NCI-H2107 treated with DMSO at 0.1 percent for 48 hours (cell line): ENCODE measurements around the gene DPM1.
A peak's percentile ranks its signal among the peaks of the same experiment; 100 is the strongest.

ENCODE experiments used
- DNase-seq: peaks from one replicate; lab custom pipeline; 2025; ENCODE audit not compliant: unreplicated experiment; lab: John Stamatoyannopoulos, UW

The DPM1 gene

DNA sequence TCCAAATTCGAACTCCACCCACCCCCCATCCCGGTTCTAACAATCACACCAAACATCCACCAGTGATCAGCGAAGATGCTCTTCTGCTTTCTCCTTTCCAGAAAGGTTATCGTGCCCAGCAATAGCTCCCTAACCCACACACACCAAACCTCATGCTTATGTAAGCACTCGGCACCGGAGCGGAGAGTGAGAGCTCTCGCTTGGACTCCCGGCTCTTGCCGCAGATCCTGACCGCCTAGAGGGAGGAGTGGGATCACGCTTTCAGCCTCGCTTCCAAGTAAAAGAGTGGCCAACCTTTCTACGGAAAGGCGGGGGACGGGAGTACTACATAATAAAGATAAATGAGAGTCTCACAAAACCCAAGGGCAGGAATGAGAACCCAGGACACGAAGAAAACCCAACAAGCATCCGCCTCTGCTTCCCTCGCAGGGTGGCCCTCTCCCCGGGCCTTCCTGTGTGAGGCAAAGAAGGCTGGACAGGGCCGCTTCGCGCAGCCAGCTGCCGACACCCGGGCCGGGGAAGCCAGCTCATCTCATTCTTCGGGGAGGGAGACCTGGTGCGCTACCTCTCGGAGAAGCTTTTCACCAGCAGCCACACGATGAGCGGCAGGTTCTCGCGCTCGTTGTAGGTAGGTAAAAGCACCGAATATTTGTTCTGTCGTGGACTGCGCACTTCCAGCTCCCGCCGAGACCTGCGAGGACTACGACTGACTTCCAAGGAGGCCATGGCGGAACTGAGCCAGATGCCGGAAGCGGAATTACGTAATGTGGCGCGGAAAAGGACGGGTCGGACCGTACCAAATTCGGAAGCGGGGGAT, at the start of gene DPM1:
Gene DPM1, minus strand, starts transcription at position 735 of the 817 bp plus-strand sequence. Its CDS starts 9 bp downstream, at position 726.
- no peak for DNase-seq

DNA sequence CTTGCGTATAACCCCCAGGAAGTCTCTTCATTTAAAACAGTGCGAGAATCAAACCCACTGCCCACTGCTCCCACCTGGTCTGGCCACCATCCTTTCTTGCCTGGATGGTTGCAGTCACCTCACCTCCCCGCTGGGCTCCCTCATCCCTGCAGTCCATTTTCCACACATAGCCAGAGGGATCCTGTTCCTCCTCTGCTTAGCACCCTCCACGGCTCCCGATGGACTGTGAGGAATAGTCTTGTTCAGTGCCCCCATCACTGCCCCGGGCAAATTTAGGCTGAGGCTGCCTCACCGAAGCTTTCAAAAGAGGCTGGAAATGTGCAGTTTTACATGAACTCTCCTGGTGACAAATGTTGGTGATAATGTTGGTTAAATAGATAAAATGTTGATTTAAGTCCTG, 46.9 kb upstream of the DPM1 start:
- DNase-seq: no peak

DNA sequence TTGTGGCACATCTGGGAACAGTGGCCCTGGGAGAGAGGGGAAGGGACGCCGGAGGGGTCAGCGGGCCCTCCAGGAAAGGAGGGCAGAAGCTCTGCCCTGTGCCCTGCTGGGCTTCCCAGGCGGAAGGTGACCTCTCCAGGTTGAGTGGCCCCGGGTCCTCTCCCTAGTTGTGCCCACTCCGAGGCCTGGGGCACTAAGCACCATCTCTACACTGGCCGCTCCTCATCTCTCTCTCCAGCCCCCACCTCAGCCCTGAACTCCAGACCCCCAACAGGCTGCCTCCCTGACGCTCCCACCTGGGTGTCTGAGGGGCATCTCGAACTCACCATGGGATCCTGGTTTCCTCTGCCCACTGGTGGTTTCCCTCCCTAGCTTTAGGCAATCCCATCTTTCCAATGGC, 46.4 kb upstream of the DPM1 start:
- no peak for DNase-seq

DNA sequence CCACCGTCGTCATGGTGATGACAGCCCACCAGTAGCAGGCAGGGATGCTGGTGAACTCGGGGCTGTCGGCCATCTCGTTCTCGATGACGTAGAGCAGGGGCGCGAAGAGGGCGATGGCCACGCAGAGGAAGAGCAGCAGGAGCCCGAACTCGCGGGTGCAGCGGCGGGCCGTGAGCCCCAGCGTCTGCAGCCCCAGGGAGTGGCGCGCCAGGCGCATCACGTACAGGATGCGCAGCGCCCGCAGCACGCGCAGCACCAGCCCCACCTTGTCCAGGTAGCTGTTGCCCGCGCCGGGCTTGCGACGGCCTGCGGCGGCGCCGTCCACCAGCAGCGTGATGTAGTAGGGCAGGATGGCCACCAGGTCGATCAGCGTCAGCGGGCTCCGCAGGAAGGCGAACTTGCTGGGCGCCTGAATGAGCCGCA, 46.0 kb upstream of the DPM1 start:
- DNase-seq: no peak

DNA sequence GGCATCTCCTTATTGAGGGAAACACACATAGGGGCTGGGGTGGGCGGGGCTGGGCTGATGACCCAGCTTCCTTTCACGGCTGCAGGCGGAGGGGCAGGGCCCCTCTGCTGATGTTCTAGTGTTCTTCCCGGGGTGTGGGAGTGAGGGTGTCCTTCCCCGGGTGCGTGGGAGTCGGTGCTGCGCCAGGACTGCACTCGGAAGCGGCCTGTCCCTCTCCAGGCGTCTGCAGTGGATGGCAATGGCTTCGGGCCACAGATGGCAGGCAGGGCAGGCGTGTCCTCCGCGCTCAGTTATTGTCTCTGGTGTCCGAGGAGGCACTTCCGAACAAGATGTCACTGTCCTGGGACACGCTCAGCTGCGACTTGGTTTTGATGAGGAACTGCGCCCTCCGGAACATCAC, 45.4 kb upstream of the DPM1 start:
- no peak for DNase-seq

DNA sequence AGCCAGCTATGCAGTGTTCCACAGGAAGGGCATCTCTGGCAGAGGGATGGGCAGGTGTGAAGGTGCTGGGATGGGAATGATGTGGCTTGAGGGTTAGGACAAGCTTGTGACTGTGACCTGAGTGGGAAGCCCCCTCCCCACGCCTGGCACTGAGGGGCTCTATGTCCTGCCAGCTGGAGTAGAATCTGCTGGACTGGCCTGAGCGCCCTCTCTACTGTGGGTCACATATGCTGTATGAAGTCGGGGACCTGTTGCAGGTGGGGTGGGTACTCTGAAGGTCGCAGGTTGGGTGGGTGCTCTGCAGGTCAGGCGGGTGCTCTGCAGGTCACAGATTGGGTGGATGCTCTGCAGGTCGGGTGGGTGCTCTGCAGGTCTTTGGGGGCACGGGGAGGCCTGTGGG, 44.3 kb upstream of the DPM1 start:
- no peak for DNase-seq

DNA sequence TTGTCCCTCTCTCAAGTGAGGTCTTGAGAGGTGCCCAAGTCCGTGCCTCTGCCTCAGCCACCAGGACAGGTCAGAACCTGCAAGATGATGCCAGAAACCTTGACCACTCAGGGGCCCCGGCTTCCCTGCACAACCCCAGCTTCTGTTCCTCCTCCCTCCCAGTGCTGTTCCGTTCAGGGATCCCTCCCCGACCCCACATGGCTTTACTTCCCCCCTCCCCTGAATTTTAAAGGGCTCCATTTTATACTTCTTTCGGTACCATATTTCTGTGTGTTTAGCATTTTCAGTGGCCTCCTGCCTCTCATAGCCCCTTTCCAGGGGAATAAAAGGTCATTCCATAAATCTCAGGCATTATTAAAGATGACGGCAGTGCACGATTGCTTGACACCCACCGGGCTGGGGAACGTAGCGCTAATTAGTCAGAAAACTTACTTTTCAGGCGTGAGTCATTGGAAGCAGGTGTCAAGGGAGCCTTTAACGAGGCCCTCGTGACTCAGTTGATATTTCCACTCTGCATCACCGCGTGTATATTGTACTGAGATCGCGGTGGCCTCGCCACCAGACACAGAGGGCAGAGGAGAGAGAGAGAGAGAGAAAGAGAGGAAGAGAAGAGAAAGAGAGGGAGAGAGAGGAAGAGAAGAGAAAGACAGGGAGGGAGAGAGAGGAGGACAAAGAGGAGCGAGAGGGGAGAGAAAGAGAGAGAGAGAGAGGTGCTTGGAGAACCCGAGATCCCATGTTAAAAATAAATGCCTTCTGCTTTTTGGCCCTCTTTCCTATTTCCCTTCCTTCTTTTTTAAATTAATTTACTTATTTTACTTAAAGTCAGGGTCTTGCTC, 43.3 kb upstream of the DPM1 start:
- DNase-seq: no peak

DNA sequence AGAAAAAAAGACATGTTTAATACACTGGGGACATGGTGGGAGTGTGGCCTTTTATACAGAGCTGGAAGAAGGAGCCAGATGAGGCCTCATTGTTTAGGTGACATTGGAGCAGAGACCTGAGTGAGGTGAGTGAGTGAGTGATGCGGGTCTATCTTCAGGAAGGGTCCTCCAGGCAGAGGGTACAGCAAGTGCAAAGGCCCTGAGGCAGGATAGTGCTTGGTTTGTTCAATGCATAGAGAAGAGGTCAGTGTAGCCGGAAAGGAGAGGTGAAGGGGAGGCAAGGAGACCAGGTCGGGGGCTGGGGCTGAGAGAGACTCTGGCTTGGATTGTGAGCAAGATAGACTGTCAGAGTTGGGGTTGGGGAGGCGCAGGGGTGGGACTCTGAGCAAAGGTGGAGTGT, 41.0 kb upstream of the DPM1 start:
- DNase-seq: no peak

DNA sequence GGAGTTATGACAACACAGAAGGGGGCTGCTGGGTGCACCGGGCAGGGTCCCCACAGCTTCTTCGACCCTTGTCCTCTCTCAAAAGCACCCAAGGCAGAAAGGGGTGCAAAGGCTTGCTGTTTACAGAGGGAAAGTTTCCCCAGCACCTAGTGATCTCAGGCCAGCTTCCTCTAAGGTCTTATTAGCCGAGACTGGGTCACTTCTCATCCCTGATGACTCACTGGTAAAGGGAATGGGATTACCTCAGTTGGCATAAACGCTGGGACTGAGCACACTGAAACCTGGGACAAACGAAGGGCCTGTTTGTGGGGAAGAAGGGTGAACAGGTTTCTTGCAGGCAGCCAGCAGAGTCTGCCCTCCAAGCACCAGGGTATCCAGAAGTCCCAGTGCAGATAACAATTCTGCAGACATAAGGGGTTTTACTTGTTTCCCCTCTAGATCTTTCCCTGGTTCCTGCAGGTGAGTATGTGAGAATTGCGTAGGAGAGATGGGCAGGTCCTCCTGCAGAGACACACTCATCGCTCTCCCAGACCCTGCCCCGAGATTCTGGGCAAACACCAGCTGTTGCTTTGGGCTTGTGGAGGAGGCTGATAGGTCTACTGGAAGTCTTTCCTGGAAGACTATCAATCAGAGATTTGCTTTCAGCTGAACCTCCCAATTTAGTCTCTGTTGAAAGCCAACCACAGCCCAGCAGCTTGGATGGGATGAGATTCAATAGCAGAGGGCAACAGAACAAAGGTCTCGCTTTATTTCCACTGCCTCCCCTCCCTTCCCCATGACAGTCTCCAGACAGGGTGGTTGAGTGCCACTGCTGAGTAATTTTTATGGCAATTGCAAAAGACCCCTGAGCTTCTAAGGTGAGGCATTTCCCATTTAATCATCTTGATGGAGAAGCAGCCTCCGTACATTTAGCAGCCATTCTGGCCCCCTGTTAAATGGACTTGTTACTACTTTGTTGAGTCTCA, 38.9 kb upstream of the DPM1 start:
- no peak for DNase-seq

DNA sequence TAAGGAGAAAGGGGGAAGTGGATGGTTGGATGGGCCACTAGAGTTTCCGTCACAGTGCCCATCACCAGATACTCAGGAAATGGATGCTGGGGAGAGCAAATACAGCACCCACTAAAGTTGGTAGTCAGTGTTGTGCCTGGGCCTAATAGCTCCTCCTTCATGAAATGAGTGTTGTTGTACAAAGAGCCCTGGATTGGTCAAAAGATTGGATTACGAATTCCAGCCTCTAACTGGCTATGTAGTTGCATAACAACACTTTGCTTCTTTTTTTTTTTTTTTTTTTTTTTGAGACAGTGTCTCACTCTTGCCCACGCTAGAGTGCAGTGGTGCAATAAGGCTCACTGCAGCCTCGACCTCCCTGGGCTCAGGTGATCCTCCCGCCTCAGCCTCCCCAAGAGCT, 37.2 kb upstream of the DPM1 start:
- DNase-seq: no peak

DNA sequence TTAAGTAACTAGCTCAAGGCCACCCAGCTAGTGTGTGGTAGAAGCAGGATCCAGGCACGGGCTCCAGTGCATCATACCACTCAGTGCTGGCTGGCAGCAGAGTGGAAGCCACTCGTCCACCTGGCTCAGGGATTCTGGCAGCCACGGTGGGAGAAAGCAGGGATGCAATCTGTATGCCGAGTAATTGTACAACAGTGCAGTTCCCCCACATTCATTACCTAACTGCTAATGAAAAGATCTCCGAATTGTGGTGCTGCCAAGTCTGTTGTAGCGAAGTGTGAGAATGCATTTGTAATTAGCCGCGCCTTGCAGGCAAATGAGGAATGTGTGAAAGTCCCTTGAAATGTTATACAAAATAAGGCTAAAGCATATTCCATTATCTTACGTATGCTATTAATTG, 35.5 kb upstream of the DPM1 start:
- no peak for DNase-seq

DNA sequence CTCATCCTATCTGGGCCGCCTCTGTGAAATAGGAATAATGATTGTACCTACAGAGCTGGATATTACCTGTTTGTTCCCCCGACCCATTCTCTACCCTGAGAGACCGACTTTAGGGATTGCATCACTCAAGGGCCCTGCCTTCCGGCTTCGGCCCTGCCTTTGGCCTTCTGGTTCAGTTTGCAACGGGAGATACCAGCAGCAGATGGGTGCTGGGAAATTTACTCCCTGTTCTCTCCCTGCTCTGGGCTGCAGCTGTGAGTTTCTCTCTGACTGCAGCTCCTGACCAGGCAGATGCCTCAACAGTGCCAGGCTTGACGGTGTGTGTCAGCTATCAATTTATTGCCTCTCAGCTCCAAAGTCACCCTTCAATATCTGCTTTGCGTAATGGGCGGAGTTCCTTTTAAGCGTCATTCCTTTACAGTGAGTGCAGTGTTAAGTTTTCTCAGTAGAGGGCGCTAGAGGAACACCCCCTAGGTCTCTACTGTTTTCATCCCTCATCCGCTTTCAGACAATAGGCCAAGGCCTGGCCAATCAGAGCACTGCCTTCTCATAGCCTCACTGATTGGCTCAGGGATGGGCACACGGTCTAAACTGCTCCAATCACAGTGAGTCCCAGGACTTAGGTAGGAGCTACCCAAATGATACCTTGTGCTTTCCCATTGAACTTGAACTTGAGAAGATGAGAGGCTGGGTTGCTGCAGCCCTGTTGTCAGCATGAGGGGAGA, 34.6 kb upstream of the DPM1 start:
- DNase-seq: peak; percentile 60

DNA sequence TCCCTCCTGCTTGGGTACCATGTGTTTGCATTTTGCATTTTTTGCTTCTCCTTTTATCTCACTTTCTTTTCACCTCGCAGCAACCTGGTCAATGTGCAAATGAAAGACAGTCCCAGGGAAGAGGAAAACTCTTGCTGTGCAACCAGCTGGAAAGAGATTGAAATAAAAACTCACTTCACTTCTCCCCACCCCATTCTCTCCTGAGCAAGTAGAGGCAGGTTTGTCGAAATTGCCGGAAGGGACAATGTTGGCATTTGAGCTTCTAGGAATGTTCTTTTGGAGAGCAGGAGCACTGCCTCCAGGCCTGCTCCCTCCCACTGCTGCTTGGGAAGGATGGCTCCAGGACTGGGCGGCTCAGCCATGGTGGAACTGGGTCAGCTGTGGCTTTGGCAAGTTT, 34.0 kb upstream of the DPM1 start:
- no peak for DNase-seq

DNA sequence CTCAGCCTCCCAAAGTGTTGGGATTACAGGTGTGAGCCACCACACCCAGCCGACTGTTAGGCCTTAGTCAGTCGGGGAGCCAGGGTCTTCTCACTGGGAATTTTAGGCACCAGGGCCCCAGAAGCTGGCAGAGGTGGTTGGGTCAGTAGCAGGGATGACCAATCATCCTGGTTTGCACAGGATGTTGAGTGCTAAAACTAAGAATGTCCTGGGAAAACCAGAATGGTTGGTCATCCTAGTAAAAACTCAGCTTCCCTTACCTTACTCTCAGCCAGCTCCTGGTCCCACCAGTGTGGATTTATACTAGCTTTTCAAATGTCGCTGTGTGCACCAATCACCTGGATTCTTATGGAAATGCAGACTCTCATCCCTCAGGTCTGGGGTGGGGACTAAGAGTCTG, 32.7 kb upstream of the DPM1 start:
- no peak for DNase-seq

DNA sequence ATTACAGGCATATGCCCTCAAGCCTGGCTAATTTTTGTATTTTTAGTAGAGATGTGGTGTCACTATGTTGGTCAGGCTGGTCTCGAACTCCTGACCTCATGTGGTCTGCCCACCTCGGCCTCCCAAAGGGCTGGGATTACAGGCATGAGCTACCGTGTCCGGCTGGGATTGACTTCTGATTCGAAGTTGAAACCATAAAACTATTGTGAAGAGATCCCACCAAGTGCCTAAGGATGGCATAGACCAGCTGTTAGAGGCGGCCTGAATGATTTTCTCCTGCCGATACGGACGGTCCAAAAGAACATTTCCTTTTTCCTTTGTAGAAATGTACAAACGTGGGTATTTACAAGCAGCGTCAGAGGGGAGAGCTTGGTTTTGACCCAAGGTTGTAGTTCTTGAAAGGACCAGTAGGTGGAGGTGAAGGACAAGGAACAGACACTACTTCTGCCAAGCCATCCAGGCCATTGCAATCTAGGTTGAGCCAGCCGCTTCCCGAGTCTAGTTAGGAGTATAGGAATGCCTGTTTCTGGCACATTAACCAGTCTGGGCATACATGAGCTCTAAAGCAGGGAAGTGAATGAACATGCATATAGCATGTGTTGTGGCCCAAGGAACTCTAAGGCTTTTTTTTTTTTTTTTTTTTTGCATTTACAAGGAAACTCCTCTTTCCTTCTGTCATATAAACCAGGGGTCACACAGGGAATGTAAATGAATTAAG, 29.3 kb upstream of the DPM1 start:
- DNase-seq: peak; percentile 84

DNA sequence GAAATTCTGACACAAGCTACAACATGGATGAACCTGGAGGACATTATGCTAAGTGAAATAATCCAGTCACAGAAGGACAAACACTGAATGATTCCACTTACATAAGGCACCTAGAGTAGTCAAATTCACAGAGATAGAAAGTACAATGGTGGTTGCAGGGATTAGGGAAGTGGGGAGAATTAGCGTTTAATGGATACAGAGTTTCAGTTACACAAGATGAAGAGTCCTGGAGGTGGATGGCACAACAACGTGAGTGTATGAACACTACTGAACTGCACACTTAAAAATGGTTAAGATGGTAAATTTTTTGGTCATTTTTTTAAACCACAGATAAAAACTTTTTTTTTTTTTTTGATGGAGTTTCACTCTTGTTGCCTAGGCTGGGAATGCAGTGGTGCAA, 25.0 kb upstream of the DPM1 start:
- no peak for DNase-seq

DNA sequence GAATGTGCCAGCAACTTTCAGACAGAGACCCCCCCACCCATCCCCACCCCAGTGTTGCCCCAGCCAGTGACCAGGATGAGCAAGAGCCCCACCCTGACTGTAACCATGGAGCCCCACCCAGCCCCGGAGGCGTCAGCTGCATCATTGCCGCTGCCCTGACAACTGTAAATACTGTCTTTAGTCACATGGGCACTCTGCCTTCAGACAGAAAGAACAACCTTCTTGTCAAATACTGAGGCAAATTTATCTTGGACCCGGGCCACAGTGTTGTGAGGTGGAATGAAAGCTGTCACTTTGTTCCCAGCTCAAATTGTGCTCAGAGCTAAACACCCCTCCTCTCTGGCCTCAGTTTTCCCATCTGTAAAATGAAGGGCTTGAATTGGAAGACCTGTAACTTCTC, 24.0 kb upstream of the DPM1 start:
- DNase-seq: no peak

DNA sequence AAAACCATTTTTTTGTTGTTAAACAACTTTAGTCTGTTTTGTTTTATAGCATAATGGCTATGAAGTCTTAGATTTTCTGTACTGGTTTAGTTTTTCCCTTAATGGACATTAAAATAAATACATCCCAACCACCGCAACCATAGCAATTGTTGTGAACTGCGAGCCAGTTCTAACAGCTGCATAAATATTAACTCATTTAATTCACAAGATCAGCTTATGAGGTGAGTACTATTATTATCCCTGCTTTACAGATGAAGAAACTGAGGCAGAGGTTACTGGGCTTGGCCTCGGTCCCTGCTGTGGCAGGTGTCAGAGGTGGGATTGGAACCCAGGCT, 23.3 kb upstream of the DPM1 start:
- DNase-seq: no peak

DNA sequence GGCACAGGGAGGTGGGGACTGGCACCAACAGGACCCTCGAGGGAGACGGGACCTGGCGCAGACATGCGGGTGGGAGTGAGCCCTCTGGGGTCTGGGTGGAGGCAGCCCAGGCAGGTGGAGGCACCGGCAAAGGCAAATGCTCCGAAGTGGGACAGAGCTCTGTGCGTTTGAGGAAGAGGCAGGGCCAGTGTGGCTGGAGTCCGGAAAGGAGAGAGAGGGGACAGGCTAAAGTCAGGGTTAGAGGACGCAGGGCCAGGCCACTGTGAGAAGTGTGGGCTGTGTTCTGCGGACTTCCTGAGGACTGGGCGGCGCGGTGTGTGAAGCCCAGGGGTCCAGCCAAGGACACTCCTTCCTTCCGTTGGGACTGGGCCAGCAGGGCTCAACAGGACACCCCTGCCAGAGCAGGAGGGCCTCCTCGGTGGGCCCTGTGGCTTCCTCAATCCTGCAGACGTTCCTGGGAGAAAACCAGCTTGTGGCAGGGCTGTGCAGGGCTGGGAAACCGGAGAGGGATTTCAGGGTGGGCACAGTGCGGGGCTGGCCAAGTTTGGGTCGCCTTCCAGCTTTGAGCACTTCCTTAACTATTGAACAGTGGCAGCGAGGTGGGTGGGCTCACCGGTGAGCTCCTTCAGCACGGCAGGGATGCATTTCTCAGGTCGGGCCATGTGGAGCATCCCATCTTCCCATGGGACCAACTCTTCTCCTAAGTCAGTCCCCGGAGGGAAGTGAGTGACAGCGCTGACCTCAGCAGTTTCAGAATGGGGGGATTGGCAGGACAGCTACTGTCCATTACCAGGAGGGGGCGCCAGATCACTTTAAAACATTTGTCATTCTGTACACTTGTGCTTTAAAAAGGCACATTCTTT, 22.8 kb upstream of the DPM1 start:
- DNase-seq: peak; percentile 42
